Measurements from ENCODE around the gene OPN5. TPM values are rescaled to one million over a fixed set of nuclear protein-coding genes. Genes with fewer than 3 reads are reported as not detected.

The OPN5 gene
- total RNA-seq, 1 donor from 2014 or later, result not detected

GRCh38 chr6:47819461-47819860, 37.6 kb downstream of the OPN5 start:
- Mint-ChIP-seq H3K9me3 (ENCODE audit: low read depth) (no peaks in the 10 kb centered on the region), H3K36me3 (ENCODE audit: insufficient read depth) (no peaks in the 10 kb centered on the region), H3K4me3 (ENCODE audit: low read depth) (no peak overlapping the region), H3K27me3 (no peaks in the 10 kb centered on the region), H3K4me1 (ENCODE audit: low read depth) (no peaks in the 10 kb centered on the region), H3K27ac (no peak overlapping the region)
- no peak for DNase-seq (ENCODE audit: low spot score, unreplicated experiment)
- TF ChIP-seq, protein P1, sequence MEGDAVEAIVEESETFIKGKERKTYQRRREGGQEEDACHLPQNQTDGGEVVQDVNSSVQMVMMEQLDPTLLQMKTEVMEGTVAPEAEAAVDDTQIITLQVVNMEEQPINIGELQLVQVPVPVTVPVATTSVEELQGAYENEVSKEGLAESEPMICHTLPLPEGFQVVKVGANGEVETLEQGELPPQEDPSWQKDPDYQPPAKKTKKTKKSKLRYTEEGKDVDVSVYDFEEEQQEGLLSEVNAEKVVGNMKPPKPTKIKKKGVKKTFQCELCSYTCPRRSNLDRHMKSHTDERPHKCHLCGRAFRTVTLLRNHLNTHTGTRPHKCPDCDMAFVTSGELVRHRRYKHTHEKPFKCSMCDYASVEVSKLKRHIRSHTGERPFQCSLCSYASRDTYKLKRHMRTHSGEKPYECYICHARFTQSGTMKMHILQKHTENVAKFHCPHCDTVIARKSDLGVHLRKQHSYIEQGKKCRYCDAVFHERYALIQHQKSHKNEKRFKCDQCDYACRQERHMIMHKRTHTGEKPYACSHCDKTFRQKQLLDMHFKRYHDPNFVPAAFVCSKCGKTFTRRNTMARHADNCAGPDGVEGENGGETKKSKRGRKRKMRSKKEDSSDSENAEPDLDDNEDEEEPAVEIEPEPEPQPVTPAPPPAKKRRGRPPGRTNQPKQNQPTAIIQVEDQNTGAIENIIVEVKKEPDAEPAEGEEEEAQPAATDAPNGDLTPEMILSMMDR (IDR thresholded peaks at IDR 0.05; ENCODE audit: unreplicated experiment), result no peak

DNA sequence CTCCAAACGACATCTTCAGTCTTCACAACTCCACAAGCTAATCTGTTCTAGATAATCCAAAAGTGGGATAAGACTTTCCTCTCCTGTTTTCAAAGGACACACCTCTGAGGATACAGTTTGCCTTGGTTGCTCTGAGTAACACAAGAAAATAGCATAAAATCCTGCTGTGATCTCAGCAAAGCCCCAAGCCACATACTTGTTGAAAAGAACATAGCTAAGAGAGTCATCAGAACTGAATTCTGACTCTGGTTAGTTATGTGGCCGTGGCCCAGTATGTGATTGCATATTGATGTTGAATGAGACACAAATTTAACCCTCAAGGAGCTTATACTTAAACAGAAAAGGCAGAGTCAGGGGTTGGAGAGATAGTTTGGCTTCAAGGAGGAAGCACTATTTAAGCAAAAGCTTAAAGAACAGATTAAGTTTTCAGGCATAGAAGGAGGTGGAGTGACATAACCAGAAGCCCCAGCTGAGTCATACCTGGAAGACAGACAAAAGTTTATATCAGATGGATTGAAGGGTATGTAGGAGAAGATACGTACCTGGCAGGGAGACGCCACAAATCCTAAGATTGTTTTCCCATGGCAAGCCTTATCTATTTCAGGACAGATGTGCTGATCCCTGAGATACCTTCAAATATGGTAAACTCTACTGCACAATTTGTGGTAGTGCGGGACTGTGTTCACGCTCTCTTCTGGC, 41.2 kb downstream of the OPN5 start:
- H3K9me3 Mint-ChIP-seq (ENCODE audit: low read depth), result no peaks in the 10 kb centered on the region
- no peaks in the 10 kb centered on the region for H3K4me1 Mint-ChIP-seq (ENCODE audit: low read depth)
- H3K4me3 Mint-ChIP-seq (ENCODE audit: low read depth), result no peak overlapping the region
- no peaks in the 10 kb centered on the region for H3K36me3 Mint-ChIP-seq (ENCODE audit: insufficient read depth)
- TF ChIP-seq, protein P1 (IDR thresholded peaks at IDR 0.05; ENCODE audit: unreplicated experiment), result no peak
- DNase-seq (ENCODE audit: low spot score, unreplicated experiment), result no peak
- no peaks in the 10 kb centered on the region for H3K27me3 Mint-ChIP-seq
- no peak overlapping the region for H3K27ac Mint-ChIP-seq

DNA sequence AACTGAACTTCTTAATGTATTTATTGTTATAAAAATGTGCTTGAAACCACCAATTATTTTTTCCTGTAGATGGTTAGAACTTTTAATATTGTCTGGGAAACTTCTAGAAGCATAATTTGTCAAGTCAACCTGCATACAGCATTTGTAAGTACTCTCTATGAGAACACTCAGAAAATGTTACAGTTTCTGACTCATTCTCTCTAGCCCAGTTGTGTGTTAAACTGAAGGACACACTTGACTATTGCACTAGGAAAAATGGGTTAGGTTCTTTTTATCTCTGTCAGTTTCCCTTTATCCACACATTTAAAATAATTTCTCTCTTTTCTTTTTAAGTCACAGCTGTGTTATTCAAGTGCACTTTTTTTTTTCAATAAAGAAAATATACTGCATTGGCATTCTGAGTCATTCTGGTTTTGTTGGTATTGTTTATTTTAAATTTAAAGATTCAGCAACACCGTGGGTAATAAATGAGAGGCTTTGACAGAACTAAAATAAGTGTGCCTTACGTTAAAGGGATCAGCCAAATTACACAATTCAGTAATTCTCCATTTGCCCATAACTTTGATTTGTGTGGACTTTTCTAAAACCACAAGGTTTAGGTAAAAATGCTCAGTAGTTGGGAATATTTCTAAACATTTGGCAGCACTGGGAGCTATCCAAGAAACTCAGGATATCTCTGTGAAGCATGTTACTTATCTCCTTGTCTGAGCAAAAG, 50.7 kb downstream of the OPN5 start:
- no peaks in the 10 kb centered on the region for H3K4me1 Mint-ChIP-seq (ENCODE audit: low read depth)
- no peak overlapping the region for H3K27ac Mint-ChIP-seq
- no peaks in the 10 kb centered on the region for H3K27me3 Mint-ChIP-seq
- no peak for DNase-seq (ENCODE audit: low spot score, unreplicated experiment)
- H3K9me3 Mint-ChIP-seq (ENCODE audit: low read depth), result no peaks in the 10 kb centered on the region
- H3K4me3 Mint-ChIP-seq (ENCODE audit: low read depth), result no peak overlapping the region
- no peaks in the 10 kb centered on the region for H3K36me3 Mint-ChIP-seq (ENCODE audit: insufficient read depth)
- TF ChIP-seq, protein P1 (IDR thresholded peaks at IDR 0.05; ENCODE audit: unreplicated experiment), result no peak

- Mint-ChIP-seq H3K36me3 (ENCODE audit: insufficient read depth) (no peaks in the 10 kb centered on the region), H3K27me3 (no peaks in the 10 kb centered on the region), H3K27ac (no peak overlapping the region), H3K9me3 (ENCODE audit: low read depth) (no peaks in the 10 kb centered on the region), H3K4me1 (ENCODE audit: low read depth) (no peaks in the 10 kb centered on the region), H3K4me3 (ENCODE audit: low read depth) (no peak overlapping the region)
- no peak for DNase-seq (ENCODE audit: low spot score, unreplicated experiment)
- TF ChIP-seq, protein P1 (IDR thresholded peaks at IDR 0.05; ENCODE audit: unreplicated experiment), result no peak
Observed at GRCh38 chr6:47834196-47834595, 52.4 kb downstream of the OPN5 start.

DNA sequence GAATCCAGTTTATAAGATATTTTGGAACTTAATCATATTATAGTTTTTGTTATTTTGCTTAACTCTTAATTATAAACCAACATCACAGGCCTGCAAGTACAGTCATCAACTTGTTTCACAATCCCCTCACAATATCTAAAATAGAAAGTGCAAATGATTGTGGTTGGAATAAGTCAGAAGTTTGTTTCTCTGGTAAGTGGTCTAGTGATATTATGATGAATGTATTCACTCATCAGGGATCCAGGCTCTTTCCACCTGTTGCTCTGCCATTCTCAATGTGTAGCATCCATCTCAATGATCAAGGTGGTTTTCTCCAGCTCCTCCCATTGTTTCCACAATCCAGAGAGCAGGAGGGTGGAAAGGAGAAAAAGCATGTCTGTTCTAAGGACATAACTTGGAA, 54.2 kb downstream of the OPN5 start:
- TF ChIP-seq, protein P1 (IDR thresholded peaks at IDR 0.05; ENCODE audit: unreplicated experiment), result no peak
- Mint-ChIP-seq H3K36me3 (ENCODE audit: insufficient read depth) (no peaks in the 10 kb centered on the region), H3K27me3 (no peaks in the 10 kb centered on the region), H3K27ac (no peak overlapping the region), H3K4me1 (ENCODE audit: low read depth) (no peaks in the 10 kb centered on the region), H3K9me3 (ENCODE audit: low read depth) (no peaks in the 10 kb centered on the region), H3K4me3 (ENCODE audit: low read depth) (no peak overlapping the region)
- DNase-seq (ENCODE audit: low spot score, unreplicated experiment), result no peak
